ENCODE results near the gene CEP55.
A peak's percentile ranks its signal among the peaks of the same experiment; 100 is the strongest.
"Not testable (repeated sequence)": the region's sequence is repeated elsewhere in the genome, so short reads cannot be mapped to it uniquely, and the experiment has no call there.

CEP55 gene

DNA sequence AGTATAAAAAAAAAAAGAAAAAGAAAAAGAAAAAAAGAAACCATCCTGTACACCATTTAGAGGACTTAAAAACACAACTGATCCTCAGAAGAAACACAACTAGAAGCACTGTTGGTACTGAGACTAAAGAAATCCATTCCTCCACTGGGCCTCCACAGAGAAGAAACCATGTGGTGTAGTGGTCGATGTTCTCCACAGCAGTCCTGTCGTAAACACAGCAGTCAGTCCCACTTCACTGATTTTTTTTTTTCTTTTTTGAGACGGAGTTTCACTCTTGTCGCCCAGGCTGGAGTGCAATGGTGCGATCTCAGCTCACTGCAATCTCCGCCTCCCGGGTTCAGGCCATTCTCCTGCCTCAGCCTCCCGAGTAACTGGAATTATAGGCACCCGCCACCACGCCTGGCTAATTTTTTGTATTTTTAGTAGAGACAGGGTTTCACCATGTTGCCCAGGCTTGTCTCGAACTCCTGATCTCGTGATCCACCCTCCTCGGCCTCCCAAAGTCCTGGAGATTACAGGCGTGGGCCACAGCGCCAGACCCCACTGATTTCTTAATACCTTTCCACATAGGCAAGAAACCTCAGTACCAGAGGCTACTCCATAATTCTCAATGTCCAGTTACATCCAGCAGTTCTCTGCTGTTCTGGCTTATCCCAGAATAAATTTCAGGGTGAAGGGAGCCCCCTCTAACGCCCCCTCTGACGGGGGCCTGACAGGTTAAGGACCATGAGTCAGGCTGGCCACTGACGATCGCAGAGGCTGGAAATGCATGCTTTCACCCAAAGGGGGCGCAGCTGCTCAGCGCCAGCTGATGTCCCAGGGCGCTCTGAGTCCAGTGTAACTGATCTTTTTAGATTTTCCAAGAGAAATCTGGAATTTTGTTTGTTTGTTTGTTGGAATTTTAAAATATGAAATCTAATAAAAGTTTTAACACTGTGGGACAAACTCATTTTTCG, 45.3 kb downstream of the CEP55 start:
- no peak overlapping the region for H3K9ac ChIP-seq (ENCODE audit: insufficient read length, low read depth)
- H3K36me3 ChIP-seq (ENCODE audit: insufficient read depth, insufficient read length, low read length), result no peaks in the 10 kb centered on the region
- no peaks in the 10 kb centered on the region for H3K4me1 ChIP-seq (ENCODE audit: insufficient read depth, insufficient read length)
- H3K27me3 ChIP-seq (ENCODE audit: insufficient read depth, insufficient read length), result peaks cover 3% of the 10 kb centered on the region
- DNase-seq (ENCODE audit: low read depth, low spot score), result peak; percentile 23
- TF ChIP-seq ZNF274 (IDR thresholded peaks at IDR 0.05; ENCODE audit: low read depth, low read length) (no peak), SUZ12 (IDR thresholded peaks at IDR 0.05; ENCODE audit: extremely low read depth, insufficient read depth, insufficient read length) (no peak), YY1 (IDR thresholded peaks at IDR 0.05; ENCODE audit: insufficient read depth, insufficient read length) (no peak)
- no peaks in the 10 kb centered on the region for H3K9me3 ChIP-seq (ENCODE audit: insufficient read depth, low read length)
- no peak overlapping the region for H3K4me3 ChIP-seq (ENCODE audit: insufficient read length, low read depth)

GRCh38 chr10:93542358-93542791, 46.0 kb downstream of the CEP55 start:
- Histone ChIP-seq H3K36me3 (ENCODE audit: insufficient read depth, insufficient read length, low read length) (no peaks in the 10 kb centered on the region), H3K9ac (ENCODE audit: insufficient read length, low read depth) (no peak overlapping the region), H3K4me1 (ENCODE audit: insufficient read depth, insufficient read length) (no peaks in the 10 kb centered on the region), H3K27me3 (ENCODE audit: insufficient read depth, insufficient read length) (peaks cover 3% of the 10 kb centered on the region), H3K9me3 (ENCODE audit: insufficient read depth, low read length) (no peaks in the 10 kb centered on the region), H3K4me3 (ENCODE audit: insufficient read length, low read depth) (no peak overlapping the region)
- TF ChIP-seq SUZ12 (IDR thresholded peaks at IDR 0.05; ENCODE audit: extremely low read depth, insufficient read depth, insufficient read length), result no peak
- TF ChIP-seq YY1 (IDR thresholded peaks at IDR 0.05; ENCODE audit: insufficient read depth, insufficient read length), result no peak
- TF ChIP-seq ZNF274 (IDR thresholded peaks at IDR 0.05; ENCODE audit: low read depth, low read length), result no peak
- DNase-seq (ENCODE audit: low read depth, low spot score), result no peak

GRCh38 chr10:93546995-93547394, 50.6 kb downstream of the CEP55 start:
- not testable (repeated sequence) for H3K36me3 ChIP-seq (ENCODE audit: insufficient read depth, insufficient read length, low read length); H3K27me3 ChIP-seq (ENCODE audit: insufficient read depth, insufficient read length); H3K9me3 ChIP-seq (ENCODE audit: insufficient read depth, low read length); H3K9ac ChIP-seq (ENCODE audit: insufficient read length, low read depth); H3K4me3 ChIP-seq (ENCODE audit: insufficient read length, low read depth); H3K4me1 ChIP-seq (ENCODE audit: insufficient read depth, insufficient read length); DNase-seq (ENCODE audit: low read depth, low spot score)

DNA sequence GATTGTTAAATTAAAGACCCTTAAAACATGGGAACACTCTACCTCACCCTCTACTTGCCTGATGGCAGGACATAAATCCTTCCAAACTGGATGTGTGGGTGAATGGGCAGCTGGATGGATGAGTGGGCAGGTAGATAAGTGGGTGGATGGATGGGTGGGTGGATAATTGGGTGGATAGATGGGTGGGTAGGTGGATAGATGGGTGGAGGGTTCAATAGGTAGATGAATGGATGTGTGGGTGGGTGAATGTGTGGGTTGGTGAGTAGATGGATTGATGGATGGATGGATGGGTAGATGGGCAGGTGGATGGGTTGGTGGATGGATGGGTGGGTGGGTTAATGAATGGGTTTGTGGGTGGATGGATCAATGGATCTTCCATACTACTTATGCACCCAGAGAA, 51.1 kb downstream of the CEP55 start:
- H3K36me3 ChIP-seq (ENCODE audit: insufficient read depth, insufficient read length, low read length), result no peaks in the 10 kb centered on the region
- no peak overlapping the region for H3K4me3 ChIP-seq (ENCODE audit: insufficient read length, low read depth)
- TF ChIP-seq ZNF274 (IDR thresholded peaks at IDR 0.05; ENCODE audit: low read depth, low read length), result no peak
- TF ChIP-seq SUZ12 (IDR thresholded peaks at IDR 0.05; ENCODE audit: extremely low read depth, insufficient read depth, insufficient read length), result no peak
- no peak for TF ChIP-seq YY1 (IDR thresholded peaks at IDR 0.05; ENCODE audit: insufficient read depth, insufficient read length)
- DNase-seq (ENCODE audit: low read depth, low spot score), result no peak
- H3K4me1 ChIP-seq (ENCODE audit: insufficient read depth, insufficient read length), result no peaks in the 10 kb centered on the region
- H3K9ac ChIP-seq (ENCODE audit: insufficient read length, low read depth), result no peak overlapping the region
- no peaks in the 10 kb centered on the region for H3K9me3 ChIP-seq (ENCODE audit: insufficient read depth, low read length)
- peaks cover under 1% of the 10 kb centered on the region for H3K27me3 ChIP-seq (ENCODE audit: insufficient read depth, insufficient read length)

- H3K9ac ChIP-seq (ENCODE audit: insufficient read length, low read depth), result no peak overlapping the region
- TF ChIP-seq ZNF274 (IDR thresholded peaks at IDR 0.05; ENCODE audit: low read depth, low read length), result no peak
- no peak for TF ChIP-seq YY1 (IDR thresholded peaks at IDR 0.05; ENCODE audit: insufficient read depth, insufficient read length)
- TF ChIP-seq SUZ12 (IDR thresholded peaks at IDR 0.05; ENCODE audit: extremely low read depth, insufficient read depth, insufficient read length), result no peak
- H3K36me3 ChIP-seq (ENCODE audit: insufficient read depth, insufficient read length, low read length), result no peaks in the 10 kb centered on the region
- no peak overlapping the region for H3K4me3 ChIP-seq (ENCODE audit: insufficient read length, low read depth)
- DNase-seq (ENCODE audit: low read depth, low spot score), result no peak
- no peaks in the 10 kb centered on the region for H3K4me1 ChIP-seq (ENCODE audit: insufficient read depth, insufficient read length)
- H3K27me3 ChIP-seq (ENCODE audit: insufficient read depth, insufficient read length), result no peaks in the 10 kb centered on the region
- H3K9me3 ChIP-seq (ENCODE audit: insufficient read depth, low read length), result no peaks in the 10 kb centered on the region
Observed at GRCh38 chr10:93548376-93549071, 52.1 kb downstream of the CEP55 start.

- Histone ChIP-seq H3K9me3 (ENCODE audit: insufficient read depth, low read length) (no peaks in the 10 kb centered on the region), H3K4me1 (ENCODE audit: insufficient read depth, insufficient read length) (no peaks in the 10 kb centered on the region), H3K36me3 (ENCODE audit: insufficient read depth, insufficient read length, low read length) (no peaks in the 10 kb centered on the region), H3K27me3 (ENCODE audit: insufficient read depth, insufficient read length) (no peaks in the 10 kb centered on the region), H3K4me3 (ENCODE audit: insufficient read length, low read depth) (no peak overlapping the region), H3K9ac (ENCODE audit: insufficient read length, low read depth) (no peak overlapping the region)
- DNase-seq (ENCODE audit: low read depth, low spot score), result no peak
- TF ChIP-seq ZNF274 (IDR thresholded peaks at IDR 0.05; ENCODE audit: low read depth, low read length), result no peak
- no peak for TF ChIP-seq YY1 (IDR thresholded peaks at IDR 0.05; ENCODE audit: insufficient read depth, insufficient read length)
- no peak for TF ChIP-seq SUZ12 (IDR thresholded peaks at IDR 0.05; ENCODE audit: extremely low read depth, insufficient read depth, insufficient read length)
Observed at GRCh38 chr10:93550606-93551005, 54.2 kb downstream of the CEP55 start.

GRCh38 chr10:93552780-93553179, 56.4 kb downstream of the CEP55 start:
- no peak for DNase-seq (ENCODE audit: low read depth, low spot score)
- TF ChIP-seq ZNF274 (IDR thresholded peaks at IDR 0.05; ENCODE audit: low read depth, low read length) (no peak), SUZ12 (IDR thresholded peaks at IDR 0.05; ENCODE audit: extremely low read depth, insufficient read depth, insufficient read length) (no peak), YY1 (IDR thresholded peaks at IDR 0.05; ENCODE audit: insufficient read depth, insufficient read length) (no peak)
- Histone ChIP-seq H3K36me3 (ENCODE audit: insufficient read depth, insufficient read length, low read length) (no peaks in the 10 kb centered on the region), H3K4me3 (ENCODE audit: insufficient read length, low read depth) (no peak overlapping the region), H3K27me3 (ENCODE audit: insufficient read depth, insufficient read length) (no peaks in the 10 kb centered on the region), H3K9ac (ENCODE audit: insufficient read length, low read depth) (no peak overlapping the region), H3K9me3 (ENCODE audit: insufficient read depth, low read length) (no peaks in the 10 kb centered on the region), H3K4me1 (ENCODE audit: insufficient read depth, insufficient read length) (no peaks in the 10 kb centered on the region)
